Right ventricle myocardium superior (tissue), 1 donor: ENCODE measurements around the gene CELF1. TPM values are rescaled to one million over a fixed set of nuclear protein-coding genes. Genes with fewer than 3 reads are reported as not detected.

ENCODE experiments used
- ATAC-seq: fragments of 200-7000 bp; cut with Tn5 transposase; one replicate; pipeline ENCODE4 v1.9.1; 2020; ENCODE audit warnings: mild to moderate bottlenecking; ENCODE audit not compliant: poor library complexity
- DNase-seq: peaks from one replicate; pipeline ENCODE4 v3.0.0-alpha.2; 2020
- intact Hi-C: fragments of 100-400 bp; cut with DNase I; formaldehyde crosslinking; loops from one replicate; pipeline ENCODE4 v1.11.2; 2022
- total RNA-seq: library from RNA; stranded (reverse); fragmentation: NEBNext Ultra II Directional; extraction: Animal tissue kit (Norgen Biotek cat#: 25700); gene quantifications from one replicate; pipeline ENCODE4 v1.2.1, GENCODE V29; 2021
- donor health status: DM: no; HTN: yes; CAD: no; lungs with severe emphysema.

CELF1 gene
- total RNA-seq, 1 donor from 2014 or later = 97.4 TPM

DNA sequence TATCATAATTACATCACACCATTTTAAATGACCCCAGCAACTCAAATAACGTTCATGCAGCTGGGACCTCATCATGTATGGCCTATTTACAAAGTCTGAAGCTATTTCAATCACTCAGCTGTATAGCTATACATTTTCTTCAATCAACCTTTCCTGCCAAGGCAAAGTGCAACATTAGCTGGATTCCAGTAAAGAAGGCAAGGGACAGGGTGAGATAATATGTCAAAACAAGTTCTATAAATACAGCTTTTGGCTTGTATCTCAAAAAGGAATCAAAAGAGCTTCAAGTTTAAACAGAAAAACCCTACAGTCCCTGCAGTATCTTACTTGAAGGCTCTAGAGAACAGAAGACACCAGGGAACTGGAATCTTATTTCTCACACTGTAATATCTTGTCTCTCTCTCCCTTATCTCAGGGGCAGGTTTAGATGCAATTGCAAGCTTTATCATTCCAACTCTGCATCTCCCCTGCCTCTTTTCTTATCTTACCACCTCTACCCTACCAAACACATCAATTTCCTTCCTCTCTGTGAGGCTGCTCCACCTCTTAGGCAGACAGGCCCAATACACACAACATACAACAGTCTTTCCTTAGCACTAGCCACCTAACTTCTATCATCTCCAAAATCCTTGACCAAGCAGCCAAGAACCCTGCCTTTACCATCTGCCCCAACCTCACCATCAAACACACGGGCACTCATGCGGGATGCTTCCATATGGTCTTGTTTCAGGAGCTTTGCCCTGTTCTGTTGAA, 34.5 kb downstream of the CELF1 start:
- DNase-seq (no peak), ATAC-seq (no peak)
- intact Hi-C loops = no loop called here

DNA sequence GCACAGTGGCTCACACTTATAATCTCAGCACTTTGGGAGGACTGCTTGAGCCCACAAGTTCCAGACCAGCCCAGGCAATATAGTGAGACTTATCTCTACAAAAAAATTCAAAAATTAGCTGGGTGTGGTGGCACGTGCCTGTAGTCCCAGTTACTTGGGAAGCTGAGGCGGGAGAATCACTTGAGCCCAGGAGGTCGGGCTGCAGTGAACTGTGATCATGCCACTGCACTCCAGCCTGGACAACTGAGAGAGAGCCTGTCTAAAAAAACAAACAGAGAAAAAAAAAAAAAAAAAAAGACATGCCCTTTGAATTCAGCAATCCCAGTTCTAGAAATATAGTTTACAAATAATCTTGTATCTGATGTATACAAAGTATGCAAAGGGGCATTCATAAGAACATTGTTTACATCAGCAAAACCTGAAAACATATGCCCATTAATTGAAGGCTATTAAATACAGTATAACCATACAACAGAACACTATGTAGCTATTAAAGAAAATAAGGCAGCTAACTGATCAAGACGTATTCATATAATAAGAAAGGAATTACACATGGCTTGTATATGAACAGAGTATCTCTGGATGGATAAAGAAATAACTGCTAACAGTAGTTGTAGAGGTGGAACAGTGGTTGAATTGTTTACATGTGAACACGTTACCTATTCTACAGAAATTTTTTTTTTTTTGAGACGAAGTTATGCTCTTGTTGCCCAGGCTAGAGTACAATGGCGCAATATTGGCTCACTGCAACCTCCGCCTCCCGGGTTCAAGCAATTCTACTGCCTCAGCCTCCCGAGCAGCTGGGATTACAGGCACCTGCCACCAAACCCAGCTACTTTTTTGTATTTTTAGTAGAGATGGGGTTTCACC, 35.7 kb downstream of the CELF1 start:
- intact Hi-C loops = no loop called here
- no peak for ATAC-seq
- DNase-seq = no peak

DNA sequence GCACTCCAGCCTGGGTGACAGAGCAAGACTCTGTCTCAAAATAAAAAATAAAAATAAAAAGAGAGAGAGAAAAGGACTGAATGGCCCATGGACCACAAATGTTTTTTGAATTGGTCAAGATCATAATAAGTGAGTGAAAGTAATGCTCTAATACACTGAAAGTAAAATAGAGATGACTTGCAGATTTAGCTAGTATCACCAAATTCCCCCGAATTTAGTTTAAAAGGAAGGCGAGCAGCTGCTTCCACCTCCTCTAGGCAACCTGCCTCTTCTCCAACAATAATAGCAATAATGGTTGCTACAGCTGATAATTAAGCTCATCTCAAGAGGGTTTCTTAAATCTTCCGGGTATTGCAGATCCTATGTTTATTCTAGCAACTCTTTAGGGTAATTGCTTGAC, 36.8 kb downstream of the CELF1 start:
- DNase-seq (no peak), ATAC-seq (no peak)
- intact Hi-C loops = no loop called here

DNA sequence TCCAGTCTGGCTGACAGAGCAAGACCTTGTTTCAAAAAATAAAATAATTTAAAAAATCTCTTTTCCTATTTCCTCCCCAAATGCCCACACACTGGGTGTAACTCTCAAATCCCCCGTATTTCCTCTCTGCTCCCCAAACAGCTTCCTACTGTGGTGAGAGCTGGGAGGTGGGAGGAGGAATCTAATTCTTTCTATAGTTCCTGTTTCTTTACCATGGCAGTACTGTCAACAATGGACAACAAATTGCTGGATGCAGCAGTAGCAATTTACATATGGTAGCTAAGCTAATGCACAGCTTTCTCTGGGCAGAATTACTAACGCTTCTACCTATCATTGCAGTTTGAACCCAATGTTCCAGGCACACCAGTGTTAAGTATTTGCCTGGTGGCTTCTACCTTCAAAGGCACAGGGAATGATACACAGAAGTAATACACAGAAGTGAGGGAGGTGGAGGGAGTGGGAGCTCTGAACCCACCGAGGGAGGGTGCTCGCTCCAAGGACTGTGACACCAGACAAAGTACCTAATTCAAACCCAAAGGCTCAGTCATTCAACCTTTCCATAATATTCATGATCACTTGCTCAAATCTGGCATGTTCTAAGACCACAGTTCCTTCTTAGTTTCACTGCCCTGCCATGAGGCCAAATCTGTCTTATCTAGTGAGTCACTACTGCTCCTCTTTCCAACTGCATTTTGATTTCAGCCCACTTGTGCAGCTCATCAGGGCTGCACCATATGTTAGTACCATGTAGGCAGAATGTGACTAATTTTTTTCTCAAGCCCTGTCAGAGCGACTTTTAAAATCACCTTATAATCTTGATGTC, 37.9 kb downstream of the CELF1 start:
- ATAC-seq = peak; percentile 55
- intact Hi-C loops = no loop called here
- DNase-seq = no peak

DNA sequence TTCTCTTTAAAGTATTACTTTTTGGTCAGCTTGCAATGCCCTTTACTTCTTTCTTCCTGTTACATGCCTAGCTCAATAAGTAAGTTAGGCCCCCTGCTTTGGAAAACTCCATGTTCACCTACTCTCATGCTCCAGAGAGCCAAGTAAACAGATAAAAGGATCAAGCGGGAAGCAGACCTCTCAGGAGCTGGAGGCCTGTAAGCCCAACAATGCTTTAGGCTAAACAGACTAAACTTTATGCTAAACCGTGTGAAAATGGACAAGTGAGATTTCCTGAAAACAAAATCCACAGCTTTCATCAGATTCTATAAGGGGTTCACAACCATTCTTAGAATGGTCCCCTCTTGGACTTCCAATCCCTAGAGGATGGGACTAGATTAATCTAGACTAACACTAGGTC, 40.2 kb downstream of the CELF1 start:
- ATAC-seq = no peak
- intact Hi-C loops = no loop called here

DNA sequence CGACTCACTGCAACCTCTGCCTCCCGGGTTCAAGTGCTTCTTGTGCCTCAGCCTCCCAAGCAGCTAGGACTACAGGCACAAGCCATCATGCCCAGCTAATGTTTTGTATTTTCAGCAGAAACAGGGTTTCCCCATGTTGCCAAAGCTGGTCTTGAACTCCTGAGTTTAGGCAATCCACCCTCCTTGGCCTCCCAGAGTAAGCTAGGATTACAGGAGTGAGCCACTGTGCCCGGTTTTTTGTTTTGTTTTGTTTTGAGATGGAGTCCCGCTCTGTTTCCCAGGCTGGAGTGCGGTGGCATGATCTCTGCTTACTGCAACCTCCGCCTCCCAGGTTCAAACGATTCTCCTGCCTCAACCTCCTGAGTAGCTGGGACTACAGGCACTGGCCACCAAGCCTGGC, 41.0 kb downstream of the CELF1 start:
- intact Hi-C loops = no loop called here
- DNase-seq (no peak), ATAC-seq (no peak)

More for the DNA sequence above, 40.2 kb downstream of the CELF1 start:
- no peak for DNase-seq

DNA sequence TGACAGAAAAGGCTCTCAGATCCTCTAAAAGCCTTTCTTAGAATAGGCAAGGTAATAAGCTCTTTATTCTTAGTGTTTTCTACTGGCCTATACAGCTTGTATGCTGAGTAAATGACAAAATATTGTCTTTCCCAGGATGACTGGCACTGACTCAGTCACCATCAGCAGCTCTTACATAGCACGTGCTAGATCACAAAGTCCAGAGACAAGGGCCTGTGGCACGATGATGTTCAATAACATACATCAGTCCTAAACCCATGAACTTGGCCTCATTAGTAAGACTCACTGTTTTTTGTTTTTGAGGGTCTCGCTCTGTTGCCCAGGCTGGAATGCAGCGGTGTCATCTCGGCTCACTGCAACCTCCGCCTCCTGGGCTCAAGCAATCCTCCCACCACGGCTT, 42.7 kb downstream of the CELF1 start:
- intact Hi-C loops = no loop called here
- DNase-seq = no peak
- ATAC-seq = no peak

DNA sequence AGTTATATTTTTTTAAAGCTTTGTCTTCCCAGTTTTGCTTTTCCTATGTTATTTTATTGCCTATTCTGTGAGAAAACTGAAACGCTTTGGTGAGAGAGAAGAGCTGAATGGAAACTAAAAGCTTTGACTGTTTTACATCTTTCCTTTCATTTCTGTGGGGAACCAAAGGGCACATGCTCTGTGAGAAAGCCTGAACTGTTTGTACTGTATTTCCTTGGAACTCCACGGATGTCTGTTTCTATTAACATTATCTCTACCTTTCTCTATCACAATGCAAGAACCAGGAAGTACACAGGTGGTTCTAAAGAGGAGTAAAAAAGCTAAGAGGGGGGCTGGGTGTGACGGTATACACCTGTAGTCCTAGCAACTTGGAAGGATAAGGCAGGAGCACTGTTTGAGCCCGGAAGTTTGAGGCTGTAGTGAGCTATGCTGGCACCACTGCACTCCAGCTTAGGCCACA, 43.8 kb downstream of the CELF1 start:
- ATAC-seq = no peak
- intact Hi-C loops = loop anchor here (10.0 kb wide), 1 partner anchor 96 kb away; no protein-coding TSS in a partner anchor

DNA sequence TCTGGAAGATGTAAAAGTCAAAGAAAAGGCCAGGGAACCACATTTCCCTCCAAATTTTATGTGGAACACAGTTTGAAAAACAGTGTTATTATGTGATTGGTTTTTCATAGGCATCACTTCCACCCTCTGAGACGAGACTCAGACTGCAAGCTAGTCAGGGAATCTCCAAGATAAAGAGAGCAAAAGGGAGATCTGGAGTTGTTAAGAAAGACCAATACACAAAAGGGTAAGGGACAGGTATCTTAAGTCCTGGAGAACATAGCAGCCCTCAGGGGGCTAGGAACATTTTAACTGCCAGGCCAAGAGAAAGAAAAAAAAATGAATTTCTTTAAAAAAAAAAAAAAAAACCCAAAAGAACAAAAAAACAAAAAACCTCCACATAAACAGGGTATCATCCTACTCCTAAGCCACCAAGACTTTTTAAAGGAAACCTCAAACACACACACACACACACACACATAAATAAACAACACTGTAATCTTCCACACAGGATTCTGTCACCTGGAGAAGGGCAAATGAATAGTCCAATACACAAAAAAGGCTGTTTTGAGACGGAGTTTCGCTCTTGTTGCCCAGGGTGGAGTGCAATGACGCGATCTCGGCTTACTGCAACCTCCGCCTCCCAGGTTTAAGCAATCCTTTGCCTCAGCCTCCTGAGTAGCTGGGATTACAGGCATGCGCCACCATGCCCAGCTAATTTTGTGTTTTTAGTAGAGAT, 44.5 kb downstream of the CELF1 start:
- DNase-seq (peak; percentile 18), ATAC-seq (no peak)
- intact Hi-C loops = loop anchor here (10.0 kb wide), 1 partner anchor 96 kb away; no protein-coding TSS in a partner anchor

More for the DNA sequence above, 43.8 kb downstream of the CELF1 start:
- no peak for DNase-seq

DNA sequence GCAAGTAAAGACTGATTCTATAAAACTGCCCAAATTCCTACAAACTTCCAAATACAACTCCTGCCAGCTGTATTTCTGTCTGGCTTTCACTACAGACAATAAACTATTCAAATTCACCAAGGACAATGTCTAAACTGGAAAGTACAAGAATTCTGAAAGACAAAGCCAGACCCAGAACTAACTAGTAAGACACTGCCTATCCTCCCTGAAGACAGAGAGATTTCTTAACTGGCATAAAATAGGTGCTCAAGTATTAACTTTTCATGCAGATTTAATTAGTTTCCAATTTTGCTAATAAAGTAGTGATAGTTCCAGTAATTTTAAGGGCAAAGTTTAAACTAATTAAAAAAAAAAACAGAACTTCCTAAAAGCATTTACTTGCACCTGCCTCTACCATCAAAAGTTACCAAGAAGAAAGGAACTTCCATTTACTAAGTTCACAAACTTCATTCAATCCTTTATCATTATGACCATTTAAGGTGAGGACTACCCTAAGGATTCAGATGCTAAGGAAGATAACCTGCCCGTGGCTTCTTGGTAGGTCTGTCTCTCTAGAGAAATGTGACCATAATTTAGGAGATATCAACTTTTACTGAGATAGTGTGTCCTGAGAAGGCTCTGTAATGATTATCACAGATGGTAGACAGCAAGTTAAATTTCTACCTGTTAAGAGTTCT, 45.2 kb downstream of the CELF1 start:
- ATAC-seq (no peak), DNase-seq (no peak)
- intact Hi-C loops = loop anchor here (10.0 kb wide), 1 partner anchor 97 kb away; no protein-coding TSS in a partner anchor

DNA sequence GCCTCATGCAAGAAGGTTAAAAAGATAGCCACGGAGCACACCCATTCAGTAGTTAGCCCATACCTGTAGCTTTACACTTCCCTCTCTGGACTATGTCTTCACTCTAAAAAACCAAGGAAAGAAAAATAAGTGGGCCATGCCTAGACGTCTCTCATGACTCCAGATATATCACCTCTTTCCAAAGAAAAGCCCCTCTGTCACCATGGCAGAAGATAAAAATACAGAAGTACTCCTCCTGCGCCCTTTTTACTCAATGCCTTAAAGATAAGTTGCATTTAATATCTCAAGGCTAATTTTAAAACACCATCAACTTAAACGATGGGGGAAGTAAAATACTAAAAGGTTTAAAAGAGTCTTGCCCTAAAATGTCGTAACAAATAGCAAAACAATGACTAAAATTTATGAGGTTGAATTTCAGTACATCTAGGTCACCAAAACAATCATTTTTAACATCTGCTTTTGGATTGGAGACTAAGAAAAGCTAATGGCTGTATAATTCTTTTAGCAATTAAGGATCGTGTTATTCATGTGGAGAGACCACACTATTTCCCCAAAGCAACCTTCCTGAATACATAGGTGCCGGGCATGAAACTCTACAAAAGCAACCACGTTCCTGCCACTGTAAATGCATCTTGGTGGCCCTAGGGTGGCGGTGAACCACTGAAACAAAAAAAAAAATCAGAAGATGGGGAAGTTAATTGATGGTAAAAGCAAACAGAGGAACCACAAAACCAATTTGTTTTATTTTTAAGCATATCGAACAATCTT, 46.0 kb downstream of the CELF1 start:
- intact Hi-C loops = loop anchor here (10.0 kb wide), 1 partner anchor 98 kb away; no protein-coding TSS in a partner anchor
- ATAC-seq = no peak
- DNase-seq = peak; percentile 12

DNA sequence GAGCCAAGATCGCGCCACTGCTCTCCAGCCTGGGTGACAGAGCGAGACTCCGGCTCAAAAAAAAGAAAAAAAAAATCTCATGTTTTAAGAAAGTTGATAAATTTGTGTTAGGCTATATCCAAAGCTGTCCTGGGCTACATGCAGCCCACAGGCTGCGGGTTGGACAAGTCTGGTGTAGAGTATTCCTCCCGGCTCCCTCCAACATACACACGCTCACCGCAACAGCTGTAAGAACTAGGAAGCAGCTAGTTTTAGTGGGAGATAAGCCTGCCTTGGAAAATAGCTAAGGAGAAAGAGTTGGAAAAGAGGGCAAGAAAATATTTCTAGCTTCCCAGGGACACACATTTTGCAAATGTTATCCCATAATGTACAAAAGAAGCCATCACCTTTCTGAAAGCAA, 46.6 kb downstream of the CELF1 start:
- DNase-seq (peak; percentile 32), ATAC-seq (peak; percentile 54)
- intact Hi-C loops = loop anchor here (10.0 kb wide), 1 partner anchor 98 kb away; no protein-coding TSS in a partner anchor

DNA sequence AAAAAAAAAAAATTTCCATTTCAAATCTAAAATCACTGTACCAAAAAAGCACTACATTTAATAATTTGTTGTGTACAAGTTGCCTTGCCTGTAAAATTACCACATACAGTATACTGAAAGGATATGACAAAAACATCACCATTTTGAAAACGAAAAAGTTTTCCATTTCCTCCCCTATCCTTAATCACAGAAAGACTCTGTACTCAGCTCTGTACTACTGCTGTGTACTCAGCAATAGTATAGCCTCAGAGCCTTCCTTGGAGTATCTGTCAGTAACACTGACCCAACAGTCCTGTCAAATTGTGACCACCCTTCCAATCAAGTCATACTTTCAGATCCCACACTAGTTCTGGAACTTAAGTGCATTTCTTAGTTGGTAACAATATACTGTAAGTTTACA, 48.0 kb downstream of the CELF1 start:
- no peak for ATAC-seq
- DNase-seq = no peak

DNA sequence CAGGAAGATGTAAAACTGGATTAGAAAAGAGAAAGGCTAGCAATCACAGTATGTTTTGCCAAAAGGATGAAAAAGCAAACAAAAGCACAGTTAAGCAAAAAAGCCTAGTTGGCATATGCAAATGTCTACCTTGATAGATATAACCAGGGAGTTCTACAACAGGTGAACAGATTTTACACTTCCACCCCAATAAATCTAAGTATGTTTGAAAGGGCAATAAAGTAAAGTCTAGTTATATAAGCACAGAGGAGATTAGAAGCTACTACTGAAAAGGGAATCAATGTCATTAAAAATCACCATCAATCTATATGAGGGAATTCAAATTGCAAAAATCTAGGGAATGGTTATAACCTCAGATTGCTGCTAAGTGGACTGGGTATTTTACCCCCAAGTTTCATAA, 49.7 kb downstream of the CELF1 start:
- DNase-seq (no peak), ATAC-seq (no peak)
- intact Hi-C loops = loop anchor here (10.0 kb wide), 1 partner anchor 102 kb away; no protein-coding TSS in a partner anchor

More for the DNA sequence above, 48.0 kb downstream of the CELF1 start:
- intact Hi-C loops = loop anchor here (10.0 kb wide), 1 partner anchor 100 kb away; no protein-coding TSS in a partner anchor

DNA sequence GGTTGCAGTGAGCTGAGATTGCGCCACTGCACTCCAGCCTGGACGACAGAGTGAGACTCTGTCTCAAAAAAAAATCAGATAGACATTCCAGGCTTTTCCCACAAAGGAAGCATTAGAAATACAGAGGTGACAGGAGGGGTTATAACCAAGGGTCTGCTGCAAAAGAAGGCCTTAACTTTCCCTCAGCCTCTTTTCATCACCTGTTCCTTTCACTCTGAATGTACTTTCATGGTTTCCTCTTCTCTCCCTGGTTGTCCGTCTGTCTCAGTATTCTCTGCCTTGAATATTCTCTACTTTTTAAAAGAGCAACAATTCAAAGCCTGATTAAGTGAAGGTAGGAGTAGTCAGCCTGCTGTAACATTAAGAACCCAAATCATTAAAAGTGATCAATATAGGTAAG, 50.2 kb downstream of the CELF1 start:
- DNase-seq (no peak), ATAC-seq (no peak)
- intact Hi-C loops = loop anchor here (10.0 kb wide), 1 partner anchor 102 kb away; no protein-coding TSS in a partner anchor

DNA sequence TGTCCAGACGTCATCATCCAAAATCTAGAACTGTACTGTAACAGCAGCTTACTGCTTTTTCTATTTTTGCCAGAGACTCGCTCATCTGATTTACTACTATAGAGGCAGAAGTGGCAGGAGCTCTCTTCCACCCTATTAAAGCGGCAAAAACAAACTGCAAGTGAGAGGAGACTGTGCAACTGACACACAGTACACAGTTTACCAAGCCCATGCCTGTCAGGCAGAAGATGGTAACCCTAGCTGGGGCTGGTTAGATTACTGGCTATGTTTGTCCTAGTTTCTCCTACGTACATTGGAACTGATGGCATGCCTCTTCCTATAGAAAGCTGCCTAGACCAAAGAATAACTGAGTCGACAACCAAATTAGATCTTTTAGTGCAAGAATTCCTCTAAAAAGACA, 51.8 kb downstream of the CELF1 start:
- ATAC-seq (no peak), DNase-seq (no peak)
- intact Hi-C loops = loop anchor here (10.0 kb wide), 1 partner anchor 104 kb away; no protein-coding TSS in a partner anchor
